Caco-2 (cell line): ENCODE data around the gene MACROD2. TPM values are rescaled to one million over a fixed set of nuclear protein-coding genes. Genes with fewer than 3 reads are reported as not detected.

Experiments
- BruUV-seq: library from RNA; stranded (reverse); fragments of 400-500 nt; replicated peaks from 2 replicates; lab custom pipeline; 2021; lab: Mats Ljungman, UMichigan
- CTCF ChIA-PET: fragments of 300-600 bp; sonication (Branson Sonifier 250); formaldehyde crosslinking; loops from one replicate; lab custom pipeline; 2022; ENCODE audit warnings: antibody characterized with exemption; lab: Charles Lee
- POLR2A ChIA-PET: fragments of 300-600 bp; sonication (Branson Sonifier 250); formaldehyde crosslinking; loops from one replicate; lab custom pipeline; 2022; ENCODE audit warnings: antibody characterized with exemption; lab: Charles Lee
- DNase-seq, 2 experiments: peaks; one replicate each; pipeline versions ENCODE4 v3.0.0 to v3.0.0-alpha.2; 2020 to 2022
- H3K27me3 ChIP-seq: replicated peaks from 2 replicates; pipeline ENCODE4 v1.6.0; 2011; ENCODE audit warnings: low read length; ENCODE audit not compliant: control insufficient read depth, insufficient read depth
- H3K36me3 ChIP-seq: 2 replicates; pipeline ENCODE4 v1.5.1; 2011; ENCODE audit warnings: low read length; ENCODE audit not compliant: control insufficient read depth, insufficient read depth
- H3K4me1 ChIP-seq: fragments of 250-450 bp; sonication (Bioruptor Pico); 2 replicates; pipeline ENCODE4 v1.5.1; 2020; ENCODE audit warnings: mild to moderate bottlenecking
- H3K4me3 ChIP-seq: 2 replicates; pipeline ENCODE4 v1.5.1; 2011; ENCODE audit warnings: low read depth, mild to moderate bottlenecking, control low read depth, low read length
- H3K9me3 ChIP-seq: fragments of 250-450 bp; sonication (Bioruptor Pico); 2 replicates; pipeline ENCODE4 v1.5.1; 2020; ENCODE audit warnings: mild to moderate bottlenecking, moderate library complexity
- H3K27ac Mint-ChIP-seq: one replicate; pipeline ENCODE4 v1.8.0; 2022; ENCODE audit warnings: mixed read lengths; ENCODE audit not compliant: unreplicated experiment
- H3K27me3 Mint-ChIP-seq: one replicate; pipeline ENCODE4 v1.8.0; 2022; ENCODE audit warnings: mixed read lengths; ENCODE audit not compliant: insufficient read depth, unreplicated experiment
- H3K36me3 Mint-ChIP-seq: one replicate; pipeline ENCODE4 v1.8.0; 2022; ENCODE audit warnings: mild to moderate bottlenecking, mixed read lengths; ENCODE audit not compliant: insufficient read depth, unreplicated experiment
- H3K4me1 Mint-ChIP-seq: one replicate; pipeline ENCODE4 v1.8.0; 2022; ENCODE audit warnings: low read depth, mixed read lengths; ENCODE audit not compliant: unreplicated experiment
- H3K4me3 Mint-ChIP-seq: one replicate; pipeline ENCODE4 v1.8.0; 2022; ENCODE audit warnings: mild to moderate bottlenecking, moderate library complexity, mixed read lengths; ENCODE audit not compliant: unreplicated experiment
- H3K9me3 Mint-ChIP-seq: one replicate; pipeline ENCODE4 v1.8.0; 2022; ENCODE audit warnings: mixed read lengths; ENCODE audit not compliant: unreplicated experiment
- intact Hi-C: fragments of 100-400 bp; cut with micrococcal nuclease; formaldehyde crosslinking; loops from one replicate; pipeline ENCODE4 v1.10.0; 2022; ENCODE audit not compliant: unreplicated experiment
- total RNA-seq: library from RNA; stranded (reverse); gene quantifications from 2 replicates; pipeline ENCODE4 v1.2.3, GENCODE V29; 2022
- TF ChIP-seq, protein P1 (sequence below), 2 experiments: fragments of 200-600 bp in 1 of 2; IDR thresholded peaks; 1 replicate in 1 of 2; 2 replicates in 1 of 2; pipeline versions ENCODE4 v1.5.1 to v1.8.0; 2011 to 2022; ENCODE audit warnings: antibody characterized with exemption in 1 of 2, control low read depth in 1 of 2, inconsistent platforms in 1 of 2, low read depth in 1 of 2, low read length in 1 of 2, mild to moderate bottlenecking in 1 of 2, moderate library complexity in 1 of 2; ENCODE audit not compliant: insufficient read depth in 1 of 2, severe bottlenecking in 1 of 2, unreplicated experiment in 1 of 2

MACROD2 gene
- total RNA-seq, 1 experiment from 2014 or later, result 6.4 TPM

DNA sequence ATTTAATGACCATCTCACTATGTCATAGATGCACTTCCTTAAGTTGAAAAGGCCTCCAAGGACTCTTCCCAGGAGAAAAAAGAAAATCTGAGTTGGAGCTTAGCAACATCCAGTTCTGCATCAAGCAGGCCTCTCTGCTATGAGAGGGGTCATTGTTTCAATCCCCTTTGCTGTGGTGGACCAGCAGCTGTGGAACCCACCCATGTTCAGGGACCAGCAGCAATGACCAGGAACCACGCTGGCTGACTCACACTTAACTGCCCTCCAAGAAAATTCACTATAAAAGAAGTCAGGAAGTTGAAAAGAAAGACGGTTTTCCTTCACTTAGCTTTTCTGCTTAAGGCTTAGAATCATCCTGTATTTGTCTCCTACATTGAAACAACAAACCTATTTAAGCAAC lies 1404.5 kb downstream of the MACROD2 start:
- peaks cover 9% of the 10 kb centered on the region for H3K4me1 ChIP-seq
- Mint-ChIP-seq H3K27ac (no peak overlapping the region), H3K4me1 (peaks cover 13% of the 10 kb centered on the region), H3K27me3 (no peaks in the 10 kb centered on the region), H3K9me3 (peaks cover 27% of the 10 kb centered on the region), H3K4me3 (no peak overlapping the region), H3K36me3 (no peaks in the 10 kb centered on the region)
- no peaks in the 10 kb centered on the region for H3K27me3 ChIP-seq
- intact Hi-C loops, result no loop called here
- ChIA-PET CTCF (no interaction called here), POLR2A (no interaction called here)
- H3K4me3 ChIP-seq, result no peak overlapping the region
- no peak for DNase-seq
- H3K36me3 ChIP-seq, result no peaks in the 10 kb centered on the region
- no TSS peak for BruUV-seq
- TF ChIP-seq, protein P1, sequence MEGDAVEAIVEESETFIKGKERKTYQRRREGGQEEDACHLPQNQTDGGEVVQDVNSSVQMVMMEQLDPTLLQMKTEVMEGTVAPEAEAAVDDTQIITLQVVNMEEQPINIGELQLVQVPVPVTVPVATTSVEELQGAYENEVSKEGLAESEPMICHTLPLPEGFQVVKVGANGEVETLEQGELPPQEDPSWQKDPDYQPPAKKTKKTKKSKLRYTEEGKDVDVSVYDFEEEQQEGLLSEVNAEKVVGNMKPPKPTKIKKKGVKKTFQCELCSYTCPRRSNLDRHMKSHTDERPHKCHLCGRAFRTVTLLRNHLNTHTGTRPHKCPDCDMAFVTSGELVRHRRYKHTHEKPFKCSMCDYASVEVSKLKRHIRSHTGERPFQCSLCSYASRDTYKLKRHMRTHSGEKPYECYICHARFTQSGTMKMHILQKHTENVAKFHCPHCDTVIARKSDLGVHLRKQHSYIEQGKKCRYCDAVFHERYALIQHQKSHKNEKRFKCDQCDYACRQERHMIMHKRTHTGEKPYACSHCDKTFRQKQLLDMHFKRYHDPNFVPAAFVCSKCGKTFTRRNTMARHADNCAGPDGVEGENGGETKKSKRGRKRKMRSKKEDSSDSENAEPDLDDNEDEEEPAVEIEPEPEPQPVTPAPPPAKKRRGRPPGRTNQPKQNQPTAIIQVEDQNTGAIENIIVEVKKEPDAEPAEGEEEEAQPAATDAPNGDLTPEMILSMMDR (IDR thresholded peaks at IDR 0.05; ENCODE audit: insufficient read depth in 1 of 2, low read depth in 1 of 2, low read length in 1 of 2, severe bottlenecking in 1 of 2, unreplicated experiment in 1 of 2), result no peak
- no peaks in the 10 kb centered on the region for H3K9me3 ChIP-seq

DNA sequence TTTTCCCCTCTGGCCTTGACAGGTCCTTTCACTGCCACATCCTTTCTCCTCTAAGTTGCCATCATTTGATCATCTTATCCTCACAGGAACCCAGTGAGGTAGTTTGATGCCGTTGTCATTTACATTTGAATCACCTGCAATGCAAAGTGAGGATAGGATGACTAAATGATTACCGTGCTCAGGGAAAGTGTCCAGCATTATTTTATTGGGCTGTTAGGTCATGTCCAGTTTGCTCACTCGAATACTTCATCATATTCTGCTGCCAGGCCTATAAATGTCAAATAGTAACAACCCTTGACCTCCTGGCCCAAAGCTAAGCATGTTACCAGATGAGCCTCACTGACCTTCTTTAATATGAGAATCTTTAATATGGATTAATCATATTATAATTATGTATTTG lies 1410.8 kb downstream of the MACROD2 start:
- Mint-ChIP-seq H3K4me3 (no peak overlapping the region), H3K27me3 (no peaks in the 10 kb centered on the region), H3K36me3 (no peaks in the 10 kb centered on the region), H3K27ac (no peak overlapping the region), H3K4me1 (peaks cover 6% of the 10 kb centered on the region), H3K9me3 (peaks cover 23% of the 10 kb centered on the region)
- no peaks in the 10 kb centered on the region for H3K36me3 ChIP-seq
- ChIA-PET CTCF (no interaction called here), POLR2A (no interaction called here)
- H3K4me1 ChIP-seq, result no peaks in the 10 kb centered on the region
- H3K4me3 ChIP-seq, result no peak overlapping the region
- H3K9me3 ChIP-seq, result no peaks in the 10 kb centered on the region
- DNase-seq, result no peak
- no peaks in the 10 kb centered on the region for H3K27me3 ChIP-seq
- intact Hi-C loops, result no loop called here
- TF ChIP-seq, protein P1 (IDR thresholded peaks at IDR 0.05; ENCODE audit: insufficient read depth in 1 of 2, low read depth in 1 of 2, low read length in 1 of 2, severe bottlenecking in 1 of 2, unreplicated experiment in 1 of 2), result no peak
- no TSS peak for BruUV-seq

- BruUV-seq, result no TSS peak
- CTCF ChIA-PET, result no interaction called here
- no peaks in the 10 kb centered on the region for H3K27me3 Mint-ChIP-seq
- H3K9me3 ChIP-seq, result no peaks in the 10 kb centered on the region
- H3K27me3 ChIP-seq, result no peaks in the 10 kb centered on the region
- H3K27ac Mint-ChIP-seq, result no peak overlapping the region
- intact Hi-C loops, result no loop called here
- DNase-seq, result no peak
- TF ChIP-seq, protein P1 (IDR thresholded peaks at IDR 0.05; ENCODE audit: insufficient read depth in 1 of 2, low read depth in 1 of 2, low read length in 1 of 2, severe bottlenecking in 1 of 2, unreplicated experiment in 1 of 2), result no peak
- H3K36me3 Mint-ChIP-seq, result no peaks in the 10 kb centered on the region
- no peak overlapping the region for H3K4me3 Mint-ChIP-seq
- no peaks in the 10 kb centered on the region for H3K4me1 ChIP-seq
- H3K36me3 ChIP-seq, result no peaks in the 10 kb centered on the region
- no peaks in the 10 kb centered on the region for H3K9me3 Mint-ChIP-seq
- POLR2A ChIA-PET, result no interaction called here
- H3K4me3 ChIP-seq, result no peak overlapping the region
- H3K4me1 Mint-ChIP-seq, result peaks cover 6% of the 10 kb centered on the region
Observed at GRCh38 chr20:15411781-15412180, 1416.5 kb downstream of the MACROD2 start.
